ENCODE data around the gene SIVA1.
"Not testable (repeated sequence)": the region's sequence is repeated elsewhere in the genome, so short reads cannot be mapped to it uniquely, and the experiment has no call there.

SIVA1 gene

GRCh38 chr14:104725772-104726548 is 27.0 kb upstream of the SIVA1 start:
- Mint-ChIP-seq H3K36me3 (no peaks in the 10 kb centered on the region), H3K4me3 (peak overlapping the region in 1 of 2 donors; percentile 46), H3K9me3 (no peaks in the 10 kb centered on the region), H3K4me1 (peaks cover 5% of the 10 kb centered on the region in 2 donors), H3K27me3 (peaks cover 16 to 27% of the 10 kb centered on the region in 2 donors), H3K27ac (peak overlapping the region; percentile 43)
- no peak for ATAC-seq (replicated peaks)
- DNase-seq, result no peak

- no peak overlapping the region for H3K4me3 Mint-ChIP-seq
- no peak for DNase-seq
- H3K36me3 Mint-ChIP-seq, result no peaks in the 10 kb centered on the region
- no peak for ATAC-seq (replicated peaks)
- H3K27me3 Mint-ChIP-seq, result peaks cover 16 to 27% of the 10 kb centered on the region in 2 donors
- peaks cover 5% of the 10 kb centered on the region in 2 donors for H3K4me1 Mint-ChIP-seq
- H3K9me3 Mint-ChIP-seq, result no peaks in the 10 kb centered on the region
- H3K27ac Mint-ChIP-seq, result no peak overlapping the region
These were observed 26.1 kb upstream of the SIVA1 start for GRCh38 chr14:104726600-104727451.

GRCh38 chr14:104728631-104729030 is 24.3 kb upstream of the SIVA1 start:
- peaks cover 5% of the 10 kb centered on the region in 2 donors for H3K4me1 Mint-ChIP-seq
- ATAC-seq (replicated peaks) (no peak), DNase-seq (no peak)
- H3K36me3 Mint-ChIP-seq, result no peaks in the 10 kb centered on the region
- H3K27me3 Mint-ChIP-seq, result peaks cover 16 to 27% of the 10 kb centered on the region in 2 donors
- H3K27ac Mint-ChIP-seq, result peak overlapping the region; percentile 51
- H3K9me3 Mint-ChIP-seq, result no peaks in the 10 kb centered on the region
- no peak overlapping the region for H3K4me3 Mint-ChIP-seq

- not testable (repeated sequence) for H3K9me3 Mint-ChIP-seq; H3K4me1 Mint-ChIP-seq; ATAC-seq (replicated peaks); DNase-seq; H3K4me3 Mint-ChIP-seq; H3K36me3 Mint-ChIP-seq
- Mint-ChIP-seq H3K27me3 (peaks cover 16 to 27% of the 10 kb centered on the region in 2 donors), H3K27ac (peak overlapping the region; percentile 27)
These were observed 23.6 kb upstream of the SIVA1 start for GRCh38 chr14:104729176-104729834.

GRCh38 chr14:104729835-104730181 is 23.1 kb upstream of the SIVA1 start:
- Mint-ChIP-seq H3K9me3 (no peaks in the 10 kb centered on the region), H3K36me3 (no peaks in the 10 kb centered on the region), H3K4me3 (no peak overlapping the region), H3K4me1 (peaks cover under 1 to 3% of the 10 kb centered on the region in 2 donors), H3K27ac (no peak overlapping the region), H3K27me3 (peaks cover 16 to 23% of the 10 kb centered on the region in 2 donors)
- no peak for DNase-seq
- no peak for ATAC-seq (replicated peaks)

GRCh38 chr14:104730487-104730886 is 22.5 kb upstream of the SIVA1 start:
- no peak for ATAC-seq (replicated peaks)
- Mint-ChIP-seq H3K4me1 (peaks cover 0 to 3% of the 10 kb centered on the region in 2 donors), H3K4me3 (no peak overlapping the region), H3K36me3 (no peaks in the 10 kb centered on the region), H3K27ac (no peak overlapping the region), H3K27me3 (peaks cover 16 to 17% of the 10 kb centered on the region in 2 donors), H3K9me3 (no peaks in the 10 kb centered on the region)
- no peak for DNase-seq

GRCh38 chr14:104731320-104732294 is 21.3 kb upstream of the SIVA1 start:
- Mint-ChIP-seq H3K27ac (no peak overlapping the region), H3K4me1 (peaks cover 3 to 4% of the 10 kb centered on the region in 2 donors), H3K27me3 (peaks cover 16 to 21% of the 10 kb centered on the region in 2 donors), H3K36me3 (no peaks in the 10 kb centered on the region), H3K9me3 (no peaks in the 10 kb centered on the region), H3K4me3 (no peak overlapping the region)
- ATAC-seq (replicated peaks) (peak; percentile 53 to 58), DNase-seq (no peak)

- H3K27ac Mint-ChIP-seq, result no peak overlapping the region
- no peak overlapping the region for H3K4me3 Mint-ChIP-seq
- H3K9me3 Mint-ChIP-seq, result no peaks in the 10 kb centered on the region
- DNase-seq, result no peak
- H3K27me3 Mint-ChIP-seq, result peaks cover 11 to 22% of the 10 kb centered on the region in 2 donors
- ATAC-seq (replicated peaks), result no peak
- no peaks in the 10 kb centered on the region for H3K36me3 Mint-ChIP-seq
- H3K4me1 Mint-ChIP-seq, result peaks cover 2 to 4% of the 10 kb centered on the region in 2 donors
These were observed 20.6 kb upstream of the SIVA1 start for GRCh38 chr14:104732355-104732804.

GRCh38 chr14:104732931-104733681 is 19.8 kb upstream of the SIVA1 start:
- H3K36me3 Mint-ChIP-seq, result no peaks in the 10 kb centered on the region
- DNase-seq (no peak), ATAC-seq (replicated peaks) (no peak)
- no peak overlapping the region for H3K4me3 Mint-ChIP-seq
- peaks cover 10 to 19% of the 10 kb centered on the region in 2 donors for H3K27me3 Mint-ChIP-seq
- no peak overlapping the region for H3K27ac Mint-ChIP-seq
- no peaks in the 10 kb centered on the region for H3K9me3 Mint-ChIP-seq
- peaks cover 2 to 4% of the 10 kb centered on the region in 2 donors for H3K4me1 Mint-ChIP-seq

GRCh38 chr14:104734051-104734587 is 18.8 kb upstream of the SIVA1 start:
- no peaks in the 10 kb centered on the region for H3K9me3 Mint-ChIP-seq
- DNase-seq (no peak), ATAC-seq (replicated peaks) (no peak)
- H3K4me1 Mint-ChIP-seq, result peaks cover 2 to 4% of the 10 kb centered on the region in 2 donors
- no peak overlapping the region for H3K27ac Mint-ChIP-seq
- no peaks in the 10 kb centered on the region for H3K36me3 Mint-ChIP-seq
- peaks cover 5 to 19% of the 10 kb centered on the region in 2 donors for H3K27me3 Mint-ChIP-seq
- H3K4me3 Mint-ChIP-seq, result no peak overlapping the region

GRCh38 chr14:104734601-104734990 is 18.4 kb upstream of the SIVA1 start:
- Mint-ChIP-seq H3K36me3 (no peaks in the 10 kb centered on the region), H3K27ac (no peak overlapping the region), H3K9me3 (no peaks in the 10 kb centered on the region), H3K27me3 (peaks cover 3 to 16% of the 10 kb centered on the region in 2 donors), H3K4me3 (no peak overlapping the region), H3K4me1 (peaks cover 0 to 4% of the 10 kb centered on the region in 2 donors)
- ATAC-seq (replicated peaks) (no peak), DNase-seq (no peak)

- Mint-ChIP-seq H3K9me3 (no peaks in the 10 kb centered on the region), H3K27me3 (peaks cover 5 to 20% of the 10 kb centered on the region in 2 donors), H3K27ac (peak overlapping the region; percentile 42), H3K4me3 (no peak overlapping the region), H3K36me3 (no peaks in the 10 kb centered on the region), H3K4me1 (peaks cover 1 to 7% of the 10 kb centered on the region in 2 donors)
- no peak for DNase-seq
- no peak for ATAC-seq (replicated peaks)
These were observed 17.8 kb upstream of the SIVA1 start for GRCh38 chr14:104734991-104735779.

All from stimulated activated naive B cell treated with anti-CD40 and anti-IgM and Interleukin-4, amounts not matched to agents 10 μg/mL and 1 μg/mL and 100 μg/mL, for 72 hours (primary cell).